Measurements from ENCODE around the gene PRDM11. TPM values are rescaled to one million over a fixed set of nuclear protein-coding genes. Genes with fewer than 3 reads are reported as not detected.

The PRDM11 gene
- total and polyA plus RNA-seq, 2 experiments from 2014 or later = 11.8 to 20.5 TPM

DNA sequence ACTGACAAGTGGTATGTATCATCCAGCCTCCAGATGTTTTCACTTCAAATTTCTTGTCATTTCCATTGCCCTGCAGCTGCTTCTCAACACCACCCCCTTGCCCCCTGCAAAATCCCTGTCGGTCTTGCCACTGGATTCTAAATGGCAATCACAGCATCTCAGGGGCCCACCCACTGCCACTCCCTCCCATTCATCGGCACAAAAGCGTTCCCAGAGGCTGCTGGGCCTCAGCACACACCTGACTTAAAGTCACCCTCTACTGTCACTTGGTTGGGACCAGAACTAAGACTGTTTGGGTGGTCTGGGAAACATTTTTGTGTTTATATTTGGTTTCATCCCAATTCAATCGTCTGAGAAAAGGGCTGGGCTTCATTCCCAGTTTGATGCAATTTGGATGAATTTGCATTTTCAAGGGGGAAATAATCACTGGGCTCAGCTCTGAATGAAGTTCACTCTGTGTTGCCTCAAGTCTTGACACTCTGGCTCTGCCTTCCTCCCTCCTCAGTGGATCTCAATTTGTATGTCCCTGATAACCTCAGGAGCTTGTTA lies 112.6 kb downstream of the PRDM11 start:
- H3K4me1 ChIP-seq (ENCODE audit: low read depth) = no peaks in the 10 kb centered on the region
- TF ChIP-seq, protein P1, sequence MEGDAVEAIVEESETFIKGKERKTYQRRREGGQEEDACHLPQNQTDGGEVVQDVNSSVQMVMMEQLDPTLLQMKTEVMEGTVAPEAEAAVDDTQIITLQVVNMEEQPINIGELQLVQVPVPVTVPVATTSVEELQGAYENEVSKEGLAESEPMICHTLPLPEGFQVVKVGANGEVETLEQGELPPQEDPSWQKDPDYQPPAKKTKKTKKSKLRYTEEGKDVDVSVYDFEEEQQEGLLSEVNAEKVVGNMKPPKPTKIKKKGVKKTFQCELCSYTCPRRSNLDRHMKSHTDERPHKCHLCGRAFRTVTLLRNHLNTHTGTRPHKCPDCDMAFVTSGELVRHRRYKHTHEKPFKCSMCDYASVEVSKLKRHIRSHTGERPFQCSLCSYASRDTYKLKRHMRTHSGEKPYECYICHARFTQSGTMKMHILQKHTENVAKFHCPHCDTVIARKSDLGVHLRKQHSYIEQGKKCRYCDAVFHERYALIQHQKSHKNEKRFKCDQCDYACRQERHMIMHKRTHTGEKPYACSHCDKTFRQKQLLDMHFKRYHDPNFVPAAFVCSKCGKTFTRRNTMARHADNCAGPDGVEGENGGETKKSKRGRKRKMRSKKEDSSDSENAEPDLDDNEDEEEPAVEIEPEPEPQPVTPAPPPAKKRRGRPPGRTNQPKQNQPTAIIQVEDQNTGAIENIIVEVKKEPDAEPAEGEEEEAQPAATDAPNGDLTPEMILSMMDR (IDR thresholded peaks at IDR 0.05; ENCODE audit: low read depth, low read length) = no peak
- H3K27ac ChIP-seq = no peak overlapping the region
- no peak for DNase-seq (ENCODE audit: low read depth in 1 of 2, low spot score in 1 of 2)
- H3K9me3 ChIP-seq (ENCODE audit: low read depth) = no peaks in the 10 kb centered on the region
- H3K27me3 ChIP-seq = no peaks in the 10 kb centered on the region
- no peak overlapping the region for H3K4me3 ChIP-seq
- H3K36me3 ChIP-seq = no peaks in the 10 kb centered on the region

DNA sequence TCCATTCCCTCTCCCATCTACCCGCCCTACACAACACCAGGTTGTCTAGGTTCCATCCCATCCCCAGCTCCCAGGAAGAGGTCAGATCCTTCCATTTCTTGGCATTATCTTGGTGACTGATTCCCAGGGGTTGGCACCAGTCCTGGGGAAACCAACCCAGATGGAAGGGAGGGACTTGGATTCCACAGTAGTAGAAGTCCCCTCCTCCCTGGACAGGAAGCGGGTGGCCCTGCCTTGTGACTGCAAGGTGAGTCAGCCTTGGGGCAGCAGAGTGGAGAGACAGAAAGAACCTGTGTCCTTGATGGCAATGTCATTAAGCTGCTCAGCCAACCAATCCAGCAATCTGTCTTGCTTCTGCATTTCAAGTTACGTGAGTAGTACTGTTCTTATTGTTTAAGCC lies 113.2 kb downstream of the PRDM11 start:
- TF ChIP-seq, protein P1 (IDR thresholded peaks at IDR 0.05; ENCODE audit: low read depth, low read length) = no peak
- no peak overlapping the region for H3K27ac ChIP-seq
- no peaks in the 10 kb centered on the region for H3K27me3 ChIP-seq
- DNase-seq (ENCODE audit: low read depth in 1 of 2, low spot score in 1 of 2) = no peak
- H3K9me3 ChIP-seq (ENCODE audit: low read depth) = no peaks in the 10 kb centered on the region
- H3K4me3 ChIP-seq = no peak overlapping the region
- H3K36me3 ChIP-seq = no peaks in the 10 kb centered on the region
- no peaks in the 10 kb centered on the region for H3K4me1 ChIP-seq (ENCODE audit: low read depth)

DNA sequence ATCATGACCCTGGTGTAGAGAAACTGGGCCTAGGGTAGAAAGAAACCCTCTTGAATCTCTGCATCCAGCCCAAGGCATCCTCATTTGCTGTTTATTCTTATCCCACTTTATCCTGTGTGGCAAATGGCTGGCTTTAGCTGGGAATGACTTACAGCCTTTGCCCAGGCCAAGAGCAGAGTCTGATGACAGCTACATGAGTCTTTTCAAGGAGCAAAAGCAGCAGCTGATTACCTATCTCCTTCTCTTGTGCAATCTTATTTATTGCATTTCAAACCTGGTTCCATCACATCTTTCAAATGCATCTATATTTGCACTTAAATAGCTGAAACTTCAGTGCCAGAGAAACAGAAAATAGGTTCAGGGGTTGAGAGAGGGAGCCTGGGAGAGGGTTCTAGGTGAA lies 113.6 kb downstream of the PRDM11 start:
- no peak for DNase-seq (ENCODE audit: low read depth in 1 of 2, low spot score in 1 of 2)
- H3K27me3 ChIP-seq = no peaks in the 10 kb centered on the region
- no peak overlapping the region for H3K27ac ChIP-seq
- TF ChIP-seq, protein P1 (IDR thresholded peaks at IDR 0.05; ENCODE audit: low read depth, low read length) = no peak
- no peaks in the 10 kb centered on the region for H3K36me3 ChIP-seq
- no peaks in the 10 kb centered on the region for H3K9me3 ChIP-seq (ENCODE audit: low read depth)
- no peaks in the 10 kb centered on the region for H3K4me1 ChIP-seq (ENCODE audit: low read depth)
- H3K4me3 ChIP-seq = no peak overlapping the region

DNA sequence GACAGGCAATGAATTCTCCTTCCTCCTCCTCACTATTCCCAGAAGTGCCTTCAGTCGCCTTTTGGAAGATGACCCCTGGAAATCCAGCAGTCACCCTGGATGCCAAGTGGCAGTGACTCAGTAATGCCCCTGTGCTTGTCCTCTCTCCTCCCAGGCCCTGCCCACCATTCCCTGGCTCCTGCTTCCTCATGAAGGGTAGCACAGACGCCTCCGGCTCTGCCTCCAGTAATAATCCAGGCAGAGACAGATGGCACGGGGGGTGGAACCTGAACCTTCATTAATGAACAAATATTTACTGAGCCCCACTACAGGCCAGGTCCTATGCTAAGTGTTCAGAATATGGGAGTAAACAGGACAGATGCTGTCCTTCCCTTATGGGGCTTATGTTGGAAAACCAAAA lies 116.5 kb downstream of the PRDM11 start:
- Histone ChIP-seq H3K27me3 (no peaks in the 10 kb centered on the region), H3K36me3 (no peaks in the 10 kb centered on the region), H3K9me3 (ENCODE audit: low read depth) (no peaks in the 10 kb centered on the region), H3K4me3 (no peak overlapping the region), H3K4me1 (ENCODE audit: low read depth) (no peaks in the 10 kb centered on the region), H3K27ac (no peak overlapping the region)
- DNase-seq (ENCODE audit: low read depth in 1 of 2, low spot score in 1 of 2) = no peak
- TF ChIP-seq, protein P1 (IDR thresholded peaks at IDR 0.05; ENCODE audit: low read depth, low read length) = no peak

DNA sequence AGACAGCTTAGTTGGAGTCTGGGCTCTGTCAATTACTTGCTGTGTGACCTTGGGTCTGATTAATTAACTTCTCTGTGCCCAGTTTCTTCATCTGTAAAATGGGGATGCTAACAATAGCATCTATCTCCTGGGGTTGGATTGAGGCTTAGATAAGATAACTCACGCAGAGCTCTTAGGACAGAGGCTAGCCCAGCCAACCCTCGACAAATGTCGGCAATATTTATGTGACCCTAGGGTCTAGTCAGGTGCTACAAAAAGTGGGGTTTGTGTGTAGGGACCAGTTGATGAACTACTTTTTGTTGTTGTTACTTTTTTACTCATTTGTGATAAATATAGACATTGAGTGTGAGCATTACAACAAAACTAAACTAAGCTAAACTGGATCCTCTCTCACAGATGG lies 117.3 kb downstream of the PRDM11 start:
- H3K36me3 ChIP-seq = no peaks in the 10 kb centered on the region
- no peak for DNase-seq (ENCODE audit: low read depth in 1 of 2, low spot score in 1 of 2)
- H3K9me3 ChIP-seq (ENCODE audit: low read depth) = no peaks in the 10 kb centered on the region
- no peak overlapping the region for H3K4me3 ChIP-seq
- no peak overlapping the region for H3K27ac ChIP-seq
- H3K27me3 ChIP-seq = peaks cover 4% of the 10 kb centered on the region
- TF ChIP-seq, protein P1 (IDR thresholded peaks at IDR 0.05; ENCODE audit: low read depth, low read length) = no peak
- no peaks in the 10 kb centered on the region for H3K4me1 ChIP-seq (ENCODE audit: low read depth)

All from cardiac muscle cell (in vitro differentiated cells and primary cell).